ENCODE results near the gene COL4A1.

DNA sequence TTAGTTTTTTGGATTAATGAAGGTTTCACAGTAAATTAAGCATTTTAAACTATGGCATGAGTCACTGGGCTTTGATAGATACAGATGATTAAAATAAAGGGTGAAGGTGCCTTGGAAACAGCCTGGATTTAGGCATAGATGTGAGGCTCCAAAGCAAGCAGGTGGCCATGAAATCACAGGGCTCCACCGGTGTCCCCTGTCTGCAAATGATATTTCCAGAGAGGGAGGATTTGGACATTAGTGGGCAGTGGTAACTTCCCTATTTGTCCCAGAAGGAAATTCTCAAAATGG is 127.2 kb downstream of the COL4A1 start:
- TF ChIP-seq, protein P1, sequence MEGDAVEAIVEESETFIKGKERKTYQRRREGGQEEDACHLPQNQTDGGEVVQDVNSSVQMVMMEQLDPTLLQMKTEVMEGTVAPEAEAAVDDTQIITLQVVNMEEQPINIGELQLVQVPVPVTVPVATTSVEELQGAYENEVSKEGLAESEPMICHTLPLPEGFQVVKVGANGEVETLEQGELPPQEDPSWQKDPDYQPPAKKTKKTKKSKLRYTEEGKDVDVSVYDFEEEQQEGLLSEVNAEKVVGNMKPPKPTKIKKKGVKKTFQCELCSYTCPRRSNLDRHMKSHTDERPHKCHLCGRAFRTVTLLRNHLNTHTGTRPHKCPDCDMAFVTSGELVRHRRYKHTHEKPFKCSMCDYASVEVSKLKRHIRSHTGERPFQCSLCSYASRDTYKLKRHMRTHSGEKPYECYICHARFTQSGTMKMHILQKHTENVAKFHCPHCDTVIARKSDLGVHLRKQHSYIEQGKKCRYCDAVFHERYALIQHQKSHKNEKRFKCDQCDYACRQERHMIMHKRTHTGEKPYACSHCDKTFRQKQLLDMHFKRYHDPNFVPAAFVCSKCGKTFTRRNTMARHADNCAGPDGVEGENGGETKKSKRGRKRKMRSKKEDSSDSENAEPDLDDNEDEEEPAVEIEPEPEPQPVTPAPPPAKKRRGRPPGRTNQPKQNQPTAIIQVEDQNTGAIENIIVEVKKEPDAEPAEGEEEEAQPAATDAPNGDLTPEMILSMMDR (IDR thresholded peaks at IDR 0.05; ENCODE audit: low read length): no peak
- TF ChIP-seq EZH2 (IDR thresholded peaks at IDR 0.05; ENCODE audit: borderline replicate concordance, low read length): no peak

Measured in OCI-LY1 (cell line).